Gastrocnemius medialis (tissue), 4 donors: ENCODE results near the gene BAHCC1.

Source experiments
- POLR2A ChIP-seq, 2 donors: fragments of 450-650 bp; IDR thresholded peaks; one replicate each; pipeline ENCODE4 v1.6.1; 2017; ENCODE audit warnings: antibody characterized with exemption in 2 of 2, mild to moderate bottlenecking in 2 of 2, moderate library complexity in 2 of 2
- TF ChIP-seq, protein P1 (sequence below), 5 experiments: fragments of 450-650 bp in 3 of 5; fragments of 200-600 bp in 2 of 5; sonication (generic) in 2 of 5; IDR thresholded peaks in 4 of 5; conservative IDR thresholded peaks in 1 of 5; 1 replicate in 4 of 5; 2 replicates in 1 of 5; pipeline ENCODE4 v1.5.1; 2016 to 2019; ENCODE audit warnings: antibody characterized with exemption in 5 of 5, mild to moderate bottlenecking in 3 of 5, moderate library complexity in 3 of 5

DNA sequence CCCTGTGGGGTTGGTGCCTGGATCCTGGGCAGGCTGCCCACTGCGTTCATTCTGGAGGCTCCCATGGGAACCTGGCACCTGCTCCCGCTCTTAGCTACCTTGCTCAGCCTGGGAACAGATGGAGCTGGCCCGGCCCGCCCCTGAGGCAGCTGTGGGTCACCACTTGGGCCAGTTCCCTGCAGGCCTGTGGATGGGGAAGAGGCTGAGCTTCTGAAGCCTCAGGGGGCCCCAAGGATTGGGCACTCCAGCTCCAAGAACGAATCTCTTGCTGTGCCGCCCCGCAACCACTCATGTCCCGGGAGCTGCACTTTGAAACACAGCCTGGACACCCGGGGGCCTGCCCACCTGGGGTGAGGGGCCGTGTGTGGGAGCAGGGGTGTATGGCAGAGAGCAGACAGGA is 37.7 kb downstream of the BAHCC1 start:
- TF ChIP-seq, protein P1, sequence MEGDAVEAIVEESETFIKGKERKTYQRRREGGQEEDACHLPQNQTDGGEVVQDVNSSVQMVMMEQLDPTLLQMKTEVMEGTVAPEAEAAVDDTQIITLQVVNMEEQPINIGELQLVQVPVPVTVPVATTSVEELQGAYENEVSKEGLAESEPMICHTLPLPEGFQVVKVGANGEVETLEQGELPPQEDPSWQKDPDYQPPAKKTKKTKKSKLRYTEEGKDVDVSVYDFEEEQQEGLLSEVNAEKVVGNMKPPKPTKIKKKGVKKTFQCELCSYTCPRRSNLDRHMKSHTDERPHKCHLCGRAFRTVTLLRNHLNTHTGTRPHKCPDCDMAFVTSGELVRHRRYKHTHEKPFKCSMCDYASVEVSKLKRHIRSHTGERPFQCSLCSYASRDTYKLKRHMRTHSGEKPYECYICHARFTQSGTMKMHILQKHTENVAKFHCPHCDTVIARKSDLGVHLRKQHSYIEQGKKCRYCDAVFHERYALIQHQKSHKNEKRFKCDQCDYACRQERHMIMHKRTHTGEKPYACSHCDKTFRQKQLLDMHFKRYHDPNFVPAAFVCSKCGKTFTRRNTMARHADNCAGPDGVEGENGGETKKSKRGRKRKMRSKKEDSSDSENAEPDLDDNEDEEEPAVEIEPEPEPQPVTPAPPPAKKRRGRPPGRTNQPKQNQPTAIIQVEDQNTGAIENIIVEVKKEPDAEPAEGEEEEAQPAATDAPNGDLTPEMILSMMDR (IDR thresholded peaks at IDR 0.05 in 4 of 5, conservative IDR thresholded peaks at IDR 0.05 in 1 of 5): no peak
- TF ChIP-seq POLR2A (IDR thresholded peaks at IDR 0.05): no peak
